Activated T-helper 1 cell treated with Interleukin-2 at 50 U/mL for 16 hours (primary cell): ENCODE results near the gene CPNE9.

ENCODE experiments used
- DNase-seq: peaks from one replicate; pipeline ENCODE4 v3.0.0-alpha.2; 2020; ENCODE audit warnings: low read depth

Gene CPNE9

GRCh38 chr3:9715764-9716437 is 12.3 kb downstream of the CPNE9 start:
- DNase-seq = no peak

- DNase-seq = no peak
Measured at GRCh38 chr3:9716801-9717555, 13.3 kb downstream of the CPNE9 start.

DNA sequence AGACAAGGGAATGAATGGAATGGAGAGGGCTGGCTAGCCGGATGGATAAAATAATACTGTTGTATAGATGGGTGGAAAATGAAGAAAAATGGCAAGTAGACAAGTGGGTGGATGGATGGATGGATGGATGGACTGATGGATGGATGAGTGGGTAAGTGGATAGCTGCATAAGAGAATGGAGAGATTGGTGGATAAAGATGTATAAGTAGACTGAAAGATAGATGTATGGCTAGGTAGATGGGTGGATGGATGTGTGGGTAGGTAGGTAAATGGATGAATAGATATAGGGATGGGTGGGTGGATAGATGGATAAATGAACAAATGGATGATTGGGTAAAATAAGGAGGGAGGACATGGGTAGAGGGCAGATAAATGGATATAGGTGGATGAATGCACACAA is 13.9 kb downstream of the CPNE9 start:
- DNase-seq = no peak

- no peak for DNase-seq
Measured at GRCh38 chr3:9718118-9718517, 14.5 kb downstream of the CPNE9 start.

GRCh38 chr3:9721015-9721699 is 17.5 kb downstream of the CPNE9 start:
- DNase-seq = no peak

GRCh38 chr3:9721700-9722060 is 18.0 kb downstream of the CPNE9 start:
- no peak for DNase-seq

DNA sequence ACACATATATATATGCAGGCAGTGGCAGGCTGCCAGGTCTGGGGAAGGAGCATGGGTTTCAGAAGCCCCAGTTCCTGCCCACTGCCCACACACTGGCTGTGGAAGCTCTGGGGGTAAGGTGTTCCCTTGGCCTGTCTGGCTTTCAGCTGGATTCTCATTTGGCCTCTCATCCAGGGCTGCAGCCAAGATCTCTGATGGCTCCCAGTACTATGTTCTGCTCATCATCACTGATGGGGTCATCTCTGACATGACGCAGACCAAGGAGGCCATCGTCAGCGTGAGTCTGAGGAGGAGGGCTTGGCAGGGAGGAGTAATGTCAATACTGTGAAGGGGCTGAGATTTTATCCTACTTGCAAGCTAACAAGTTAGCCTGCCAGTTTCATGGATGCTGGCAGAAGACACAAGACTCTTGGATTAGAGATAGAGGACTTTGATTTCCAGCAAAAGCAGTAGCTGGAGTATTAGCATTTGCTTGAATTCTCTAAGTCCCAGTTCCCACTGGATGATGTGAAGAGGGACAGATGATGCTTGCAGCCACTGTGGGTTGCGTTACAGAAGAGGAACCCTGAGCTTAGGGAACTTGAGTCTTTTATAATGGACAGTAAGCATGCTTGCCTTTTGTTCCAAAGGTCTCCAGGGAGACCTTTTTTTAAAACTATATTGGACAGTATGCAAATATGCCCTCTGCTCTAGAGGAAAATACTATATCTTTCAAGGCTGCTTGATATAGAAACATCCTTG is 22.3 kb downstream of the CPNE9 start:
- no peak for DNase-seq

GRCh38 chr3:9727041-9727595 is 23.5 kb downstream of the CPNE9 start:
- peak; percentile 40 for DNase-seq

- DNase-seq = no peak
Measured at GRCh38 chr3:9727743-9728142, 24.1 kb downstream of the CPNE9 start.

GRCh38 chr3:9729419-9729818 is 25.8 kb downstream of the CPNE9 start:
- no peak for DNase-seq

GRCh38 chr3:9730657-9731205 is 27.1 kb downstream of the CPNE9 start:
- DNase-seq = no peak

- DNase-seq = peak; percentile 99
Measured at GRCh38 chr3:9731206-9732079, 27.8 kb downstream of the CPNE9 start, which contains the start of gene BRPF1. BRPF1 (plus strand) TSS chr3:9731735; CDS start chr3:9734141, 2,406 bp downstream.

- DNase-seq = peak; percentile 26
Measured at GRCh38 chr3:9732080-9732739, 28.6 kb downstream of the CPNE9 start.

GRCh38 chr3:9732740-9733115 is 29.1 kb downstream of the CPNE9 start:
- DNase-seq = no peak

DNA sequence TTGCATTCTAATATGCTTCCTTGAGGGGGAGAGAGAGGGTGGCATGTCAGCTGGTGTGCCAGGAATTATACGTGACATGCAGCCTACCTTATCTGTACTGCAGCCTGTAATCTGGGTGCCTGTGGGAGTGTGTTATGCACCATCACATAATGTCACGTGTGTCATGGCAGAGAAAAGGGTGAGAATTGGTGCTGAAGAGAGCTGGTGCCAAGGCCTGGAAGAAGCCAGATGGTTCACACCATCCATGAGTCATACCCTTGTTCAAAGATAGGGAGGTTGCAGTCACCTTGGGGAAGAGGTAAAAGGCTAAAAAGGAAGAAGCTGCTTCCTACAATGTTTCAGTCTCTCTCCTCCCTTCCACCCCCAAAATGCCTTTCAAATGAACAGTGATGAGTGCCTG is 33.2 kb downstream of the CPNE9 start:
- no peak for DNase-seq

GRCh38 chr3:9739181-9739580 is 35.5 kb downstream of the CPNE9 start:
- no peak for DNase-seq

- DNase-seq = no peak
Measured at GRCh38 chr3:9742560-9742959, 38.9 kb downstream of the CPNE9 start.

- no peak for DNase-seq
Measured at GRCh38 chr3:9743548-9743947, 39.9 kb downstream of the CPNE9 start.

DNA sequence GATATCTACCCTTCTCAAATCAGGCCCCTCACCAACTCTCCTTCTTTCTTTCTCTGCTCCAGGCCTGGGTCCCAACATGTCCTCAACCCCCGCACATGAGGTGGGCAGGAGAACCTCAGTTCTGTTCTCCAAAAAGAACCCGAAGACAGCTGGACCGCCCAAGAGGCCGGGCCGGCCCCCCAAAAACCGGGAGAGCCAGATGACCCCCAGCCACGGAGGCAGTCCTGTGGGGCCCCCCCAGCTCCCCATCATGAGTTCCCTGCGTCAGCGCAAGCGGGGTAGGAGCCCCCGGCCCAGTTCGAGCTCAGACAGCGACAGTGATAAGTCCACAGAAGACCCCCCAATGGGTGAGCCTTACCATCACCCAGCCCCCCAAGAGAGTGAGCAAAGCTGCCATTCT is 40.5 kb downstream of the CPNE9 start:
- DNase-seq = no peak

- DNase-seq = no peak
Measured at GRCh38 chr3:9745521-9745920, 41.9 kb downstream of the CPNE9 start.
